Measurements from ENCODE around the gene POLR2F.

- TF ChIP-seq POLR2A (IDR thresholded peaks at IDR 0.05; ENCODE audit: low read depth) (no peak), CTCF (IDR thresholded peaks at IDR 0.05) (no peak)
Observed at GRCh38 chr22:37976547-37976946, 23.0 kb downstream of the POLR2F start.
